ENCODE measurements around the gene TRIM52. TPM values are rescaled to one million over a fixed set of nuclear protein-coding genes. Genes with fewer than 3 reads are reported as not detected.

The TRIM52 gene
- total RNA-seq, 1 experiment from 2014 or later, result 7.6 TPM

DNA sequence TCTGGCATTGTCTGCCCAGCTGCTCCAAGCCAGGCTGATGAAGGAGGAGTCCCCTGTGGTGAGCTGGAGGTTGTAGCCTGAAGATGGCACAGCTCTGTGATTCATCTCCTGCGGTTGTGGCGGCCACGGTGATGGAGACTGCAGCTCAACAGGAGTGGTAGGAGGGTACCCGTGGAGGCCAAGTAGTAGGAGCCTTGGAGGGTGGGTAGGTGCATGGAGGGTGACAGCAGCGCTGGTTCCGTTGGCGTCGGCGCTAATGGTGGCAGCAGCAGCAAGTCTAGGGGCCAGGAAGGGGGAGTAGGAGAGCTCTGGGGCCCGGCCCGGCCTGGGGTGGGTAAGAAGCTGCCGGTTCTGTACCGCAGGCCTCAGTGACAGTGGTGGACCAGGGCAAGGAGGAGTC, 22.4 kb upstream of the TRIM52 start (continued):
- no peak for TF ChIP-seq ZBTB33 (IDR thresholded peaks at IDR 0.05; ENCODE audit: extremely low read depth, insufficient replicate concordance, low read length)
- TF ChIP-seq FOSL1 (IDR thresholded peaks at IDR 0.05; ENCODE audit: low read depth), result no peak
- TF ChIP-seq EGR1 (IDR thresholded peaks at IDR 0.05; ENCODE audit: low read depth), result no peak
- no peak for TF ChIP-seq JUND (IDR thresholded peaks at IDR 0.05)
- no peak for TF ChIP-seq EZH2 (IDR thresholded peaks at IDR 0.05)
- TF ChIP-seq, protein P1, sequence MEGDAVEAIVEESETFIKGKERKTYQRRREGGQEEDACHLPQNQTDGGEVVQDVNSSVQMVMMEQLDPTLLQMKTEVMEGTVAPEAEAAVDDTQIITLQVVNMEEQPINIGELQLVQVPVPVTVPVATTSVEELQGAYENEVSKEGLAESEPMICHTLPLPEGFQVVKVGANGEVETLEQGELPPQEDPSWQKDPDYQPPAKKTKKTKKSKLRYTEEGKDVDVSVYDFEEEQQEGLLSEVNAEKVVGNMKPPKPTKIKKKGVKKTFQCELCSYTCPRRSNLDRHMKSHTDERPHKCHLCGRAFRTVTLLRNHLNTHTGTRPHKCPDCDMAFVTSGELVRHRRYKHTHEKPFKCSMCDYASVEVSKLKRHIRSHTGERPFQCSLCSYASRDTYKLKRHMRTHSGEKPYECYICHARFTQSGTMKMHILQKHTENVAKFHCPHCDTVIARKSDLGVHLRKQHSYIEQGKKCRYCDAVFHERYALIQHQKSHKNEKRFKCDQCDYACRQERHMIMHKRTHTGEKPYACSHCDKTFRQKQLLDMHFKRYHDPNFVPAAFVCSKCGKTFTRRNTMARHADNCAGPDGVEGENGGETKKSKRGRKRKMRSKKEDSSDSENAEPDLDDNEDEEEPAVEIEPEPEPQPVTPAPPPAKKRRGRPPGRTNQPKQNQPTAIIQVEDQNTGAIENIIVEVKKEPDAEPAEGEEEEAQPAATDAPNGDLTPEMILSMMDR (IDR thresholded peaks at IDR 0.05 in 2 of 3, conservative IDR thresholded peaks at IDR 0.05 in 1 of 3; ENCODE audit: borderline replicate concordance in 1 of 3, insufficient read depth in 1 of 3, low read depth in 2 of 3, low read length in 2 of 3), result no peak

DNA sequence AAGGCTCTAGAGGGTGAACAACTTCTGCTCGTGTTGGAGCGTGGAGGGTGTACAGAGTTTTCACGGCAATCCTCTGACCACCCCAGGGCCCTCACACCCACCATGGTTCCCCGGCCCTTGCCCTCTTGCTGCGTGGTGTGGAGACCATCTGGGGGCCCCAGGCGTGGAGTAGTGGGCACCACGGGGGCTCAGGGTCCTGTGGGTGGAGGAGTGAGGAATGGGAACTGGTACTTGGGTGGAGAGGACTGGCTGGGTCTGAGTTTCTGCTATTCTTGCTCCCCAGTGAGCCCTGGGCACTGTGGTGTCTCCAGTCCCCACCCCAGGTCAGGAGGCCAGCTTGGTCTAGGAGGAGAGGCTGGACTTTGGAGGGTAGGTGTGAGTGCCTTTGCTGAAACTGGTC, 21.9 kb upstream of the TRIM52 start:
- H3K4me2 ChIP-seq (ENCODE audit: low read length), result no peak overlapping the region
- no peaks in the 10 kb centered on the region for H3K79me2 ChIP-seq (ENCODE audit: insufficient read depth, low read length)
- no peaks in the 10 kb centered on the region for H3K9me3 ChIP-seq (ENCODE audit: control insufficient read depth in 1 of 2, insufficient read depth in 1 of 2, low read depth in 1 of 2, low read length in 2 of 2)
- H3K4me3 ChIP-seq (replicated peaks in 1 of 2; ENCODE audit: low read depth in 1 of 2, low read length in 2 of 2), result no peak overlapping the region
- H3K4me1 ChIP-seq (ENCODE audit: control insufficient read depth in 1 of 2, insufficient read depth in 2 of 2, low read length in 2 of 2), result no peaks in the 10 kb centered on the region
- H3K27ac ChIP-seq (ENCODE audit: low read depth, low read length), result no peak overlapping the region
- H3K9me2 ChIP-seq (ENCODE audit: insufficient read depth), result no peaks in the 10 kb centered on the region
- H4K20me1 ChIP-seq (ENCODE audit: insufficient read depth), result no peaks in the 10 kb centered on the region
- intact Hi-C loops (cut with micrococcal nuclease), result no loop called here
- RAD21 ChIA-PET (ENCODE audit: low non-redundant PET in 1 of 2, low total read pairs in 2 of 2, uncharacterized antibody in 2 of 2, unreplicated experiment in 2 of 2), result no interaction called here
- ATAC-seq (no peak), DNase-seq (ENCODE audit: low read depth, low spot score) (no peak)
- BruUV-seq (replicated peaks), result no TSS peak
- no peaks in the 10 kb centered on the region for H3K27me3 ChIP-seq (ENCODE audit: insufficient read depth, low read length)
- no peak overlapping the region for H2AFZ ChIP-seq (ENCODE audit: low read depth, low read length, poor library complexity, severe bottlenecking)
- CTCF ChIA-PET, result no interaction called here
- no peak overlapping the region for H3K9ac ChIP-seq (ENCODE audit: low read length)
- no peaks in the 10 kb centered on the region for H3K36me3 ChIP-seq (ENCODE audit: control insufficient read depth in 1 of 2, insufficient read depth in 2 of 2, low read length in 2 of 2)
- POLR2A ChIA-PET, result no interaction called here
- no peak for TF ChIP-seq POLR2AphosphoS5 (IDR thresholded peaks at IDR 0.05; ENCODE audit: low read depth, low read length)
- TF ChIP-seq MAX (IDR thresholded peaks at IDR 0.05), result no peak
- no peak for TF ChIP-seq EZH2 (IDR thresholded peaks at IDR 0.05)
- TF ChIP-seq FOSL1 (IDR thresholded peaks at IDR 0.05; ENCODE audit: low read depth), result no peak
- TF ChIP-seq ZFX (IDR thresholded peaks at IDR 0.05), result no peak
- no peak for TF ChIP-seq TCF7L2 (IDR thresholded peaks at IDR 0.05; ENCODE audit: borderline replicate concordance, extremely low read depth, insufficient read depth, insufficient read length)
- TF ChIP-seq CBX3 (IDR thresholded peaks at IDR 0.05; ENCODE audit: low read depth), result no peak
- TF ChIP-seq SP1 (IDR thresholded peaks at IDR 0.05; ENCODE audit: low read depth), result no peak
- no peak for TF ChIP-seq RAD21 (IDR thresholded peaks at IDR 0.05; ENCODE audit: low read depth)
- no peak for TF ChIP-seq EGR1 (IDR thresholded peaks at IDR 0.05; ENCODE audit: low read depth)
- TF ChIP-seq ZNF274 (IDR thresholded peaks at IDR 0.05; ENCODE audit: low read depth, low read length), result no peak
- TF ChIP-seq, protein P1 (IDR thresholded peaks at IDR 0.05 in 2 of 3, conservative IDR thresholded peaks at IDR 0.05 in 1 of 3; ENCODE audit: borderline replicate concordance in 1 of 3, insufficient read depth in 1 of 3, low read depth in 2 of 3, low read length in 2 of 3), result no peak
- TF ChIP-seq, protein P2, sequence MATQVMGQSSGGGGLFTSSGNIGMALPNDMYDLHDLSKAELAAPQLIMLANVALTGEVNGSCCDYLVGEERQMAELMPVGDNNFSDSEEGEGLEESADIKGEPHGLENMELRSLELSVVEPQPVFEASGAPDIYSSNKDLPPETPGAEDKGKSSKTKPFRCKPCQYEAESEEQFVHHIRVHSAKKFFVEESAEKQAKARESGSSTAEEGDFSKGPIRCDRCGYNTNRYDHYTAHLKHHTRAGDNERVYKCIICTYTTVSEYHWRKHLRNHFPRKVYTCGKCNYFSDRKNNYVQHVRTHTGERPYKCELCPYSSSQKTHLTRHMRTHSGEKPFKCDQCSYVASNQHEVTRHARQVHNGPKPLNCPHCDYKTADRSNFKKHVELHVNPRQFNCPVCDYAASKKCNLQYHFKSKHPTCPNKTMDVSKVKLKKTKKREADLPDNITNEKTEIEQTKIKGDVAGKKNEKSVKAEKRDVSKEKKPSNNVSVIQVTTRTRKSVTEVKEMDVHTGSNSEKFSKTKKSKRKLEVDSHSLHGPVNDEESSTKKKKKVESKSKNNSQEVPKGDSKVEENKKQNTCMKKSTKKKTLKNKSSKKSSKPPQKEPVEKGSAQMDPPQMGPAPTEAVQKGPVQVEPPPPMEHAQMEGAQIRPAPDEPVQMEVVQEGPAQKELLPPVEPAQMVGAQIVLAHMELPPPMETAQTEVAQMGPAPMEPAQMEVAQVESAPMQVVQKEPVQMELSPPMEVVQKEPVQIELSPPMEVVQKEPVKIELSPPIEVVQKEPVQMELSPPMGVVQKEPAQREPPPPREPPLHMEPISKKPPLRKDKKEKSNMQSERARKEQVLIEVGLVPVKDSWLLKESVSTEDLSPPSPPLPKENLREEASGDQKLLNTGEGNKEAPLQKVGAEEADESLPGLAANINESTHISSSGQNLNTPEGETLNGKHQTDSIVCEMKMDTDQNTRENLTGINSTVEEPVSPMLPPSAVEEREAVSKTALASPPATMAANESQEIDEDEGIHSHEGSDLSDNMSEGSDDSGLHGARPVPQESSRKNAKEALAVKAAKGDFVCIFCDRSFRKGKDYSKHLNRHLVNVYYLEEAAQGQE (IDR thresholded peaks at IDR 0.05; ENCODE audit: low read depth), result no peak
